ENCODE data around the gene SNRPB2.

SNRPB2 gene

GRCh38 chr20:16732506-16733152 lies 2.8 kb downstream of the SNRPB2 start:
- no peak for DNase-seq (ENCODE audit: low read depth in 1 of 2, low spot score in 1 of 2)

DNA sequence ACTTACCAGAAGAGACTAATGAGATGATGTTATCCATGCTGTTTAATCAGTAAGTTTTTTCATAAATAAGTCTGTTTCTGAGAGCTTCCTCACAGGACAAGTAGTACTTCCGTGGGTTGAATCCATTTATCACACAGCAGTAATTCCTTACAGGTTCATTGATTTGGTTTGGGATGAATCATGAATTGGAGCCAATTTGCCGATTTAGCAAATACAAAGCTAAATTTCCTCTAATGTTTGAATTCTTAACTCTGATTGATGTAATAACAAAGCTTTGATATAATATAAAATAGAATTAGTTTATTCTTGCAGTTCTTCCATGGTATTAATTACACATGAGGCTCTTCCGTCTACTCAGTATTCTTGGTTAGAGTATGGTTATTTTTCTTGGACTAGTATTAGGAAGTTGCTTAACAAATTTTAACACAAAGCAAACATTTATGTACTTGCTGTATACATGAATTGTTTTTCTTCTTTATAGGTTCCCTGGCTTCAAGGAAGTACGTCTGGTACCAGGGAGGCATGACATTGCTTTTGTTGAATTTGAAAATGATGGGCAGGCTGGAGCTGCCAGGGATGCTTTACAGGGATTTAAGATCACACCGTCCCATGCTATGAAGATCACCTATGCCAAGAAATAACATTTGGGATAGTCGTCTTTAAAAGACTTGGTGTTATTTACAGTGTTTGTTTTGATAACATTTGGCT lies 10.7 kb downstream of the SNRPB2 start:
- no peak for DNase-seq (ENCODE audit: low read depth in 1 of 2, low spot score in 1 of 2)

DNA sequence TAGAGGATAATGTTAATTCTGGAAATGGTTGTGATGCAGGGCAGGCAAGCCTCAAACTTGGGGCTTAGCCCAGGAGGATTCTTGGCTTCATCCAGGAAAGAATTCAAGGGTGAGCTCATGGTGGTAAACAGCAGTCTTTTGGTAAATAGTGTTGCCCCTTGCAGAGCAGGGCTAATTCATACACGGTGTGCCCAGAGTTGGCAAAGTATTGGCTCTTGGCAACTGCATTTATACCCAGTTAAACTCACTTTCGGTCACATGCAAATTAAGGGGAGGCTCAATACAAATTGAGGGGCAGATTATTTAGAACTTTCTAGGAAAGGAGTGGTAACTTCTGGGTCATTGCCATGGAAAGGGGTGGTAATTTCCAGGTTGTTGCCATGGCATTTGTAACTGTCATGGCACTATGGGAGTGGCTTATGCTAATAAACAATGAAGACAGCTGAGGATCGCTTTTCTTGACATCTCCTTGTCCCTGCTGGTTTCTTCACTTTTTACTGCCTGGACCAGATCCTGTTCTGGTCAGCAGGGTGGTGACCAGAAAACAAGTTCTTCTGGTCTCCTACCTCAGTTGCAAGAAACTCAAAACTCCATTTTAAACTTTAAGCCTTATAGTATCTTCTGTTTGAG lies 14.5 kb downstream of the SNRPB2 start:
- DNase-seq (ENCODE audit: low read depth in 1 of 2, low spot score in 1 of 2), result no peak

DNA sequence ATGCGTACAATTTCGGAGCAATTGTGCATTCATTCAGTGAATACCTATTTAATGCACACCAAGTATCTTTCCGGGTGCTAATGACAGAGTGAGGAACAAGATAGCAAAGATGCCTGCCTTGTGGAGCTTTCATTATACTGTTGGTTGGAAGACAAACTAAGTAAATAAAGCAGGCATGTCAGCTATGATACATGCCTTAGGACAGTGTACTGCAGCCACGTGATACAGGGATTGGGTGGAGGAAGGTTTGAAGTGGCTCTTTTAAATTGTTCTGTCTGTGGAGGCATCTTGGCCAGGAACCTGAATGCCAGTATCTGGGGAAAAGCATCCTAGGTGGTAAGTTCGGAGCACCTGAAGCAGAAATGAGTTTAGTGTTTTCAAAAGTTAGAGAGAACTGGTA lies 15.4 kb downstream of the SNRPB2 start:
- no peak for DNase-seq (ENCODE audit: low read depth in 1 of 2, low spot score in 1 of 2)

- DNase-seq (ENCODE audit: low read depth in 1 of 2, low spot score in 1 of 2), result no peak
Measured at GRCh38 chr20:16747291-16747811, 17.5 kb downstream of the SNRPB2 start.

DNA sequence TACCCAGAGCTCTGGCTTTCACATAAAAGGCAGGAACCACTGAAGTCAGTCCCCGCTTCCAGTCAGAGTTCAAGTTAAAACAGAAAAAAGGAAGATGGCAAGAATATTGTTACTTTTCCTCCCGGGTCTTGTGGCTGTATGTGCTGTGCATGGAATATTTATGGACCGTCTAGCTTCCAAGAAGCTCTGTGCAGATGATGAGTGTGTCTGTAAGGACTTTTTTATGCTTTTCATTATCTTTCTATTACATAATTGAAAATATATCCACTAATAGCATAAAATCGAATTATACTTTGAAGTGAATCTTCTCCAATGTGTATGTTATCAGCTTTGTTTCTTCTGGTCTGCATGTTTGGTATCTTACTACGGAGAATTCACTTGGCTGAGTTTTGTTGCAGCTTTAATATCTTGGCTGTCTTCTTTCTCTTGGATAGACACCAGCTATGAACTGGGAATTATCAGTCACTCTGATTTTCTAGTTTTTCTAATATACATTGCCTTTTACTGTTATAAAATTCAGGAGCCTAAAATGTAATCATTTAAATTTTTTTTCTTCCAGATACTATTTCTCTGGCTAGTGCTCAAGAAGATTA lies 18.6 kb downstream of the SNRPB2 start, which contains the start of gene OTOR:
Gene OTOR, plus strand, starts transcription at position 51 of the 593 bp plus-strand sequence. Its CDS starts 44 bp downstream, at position 95.
- DNase-seq (ENCODE audit: low read depth in 1 of 2, low spot score in 1 of 2), result no peak

- no peak for DNase-seq (ENCODE audit: low read depth in 1 of 2, low spot score in 1 of 2)
Measured at GRCh38 chr20:16749573-16749972, 19.7 kb downstream of the SNRPB2 start.

DNA sequence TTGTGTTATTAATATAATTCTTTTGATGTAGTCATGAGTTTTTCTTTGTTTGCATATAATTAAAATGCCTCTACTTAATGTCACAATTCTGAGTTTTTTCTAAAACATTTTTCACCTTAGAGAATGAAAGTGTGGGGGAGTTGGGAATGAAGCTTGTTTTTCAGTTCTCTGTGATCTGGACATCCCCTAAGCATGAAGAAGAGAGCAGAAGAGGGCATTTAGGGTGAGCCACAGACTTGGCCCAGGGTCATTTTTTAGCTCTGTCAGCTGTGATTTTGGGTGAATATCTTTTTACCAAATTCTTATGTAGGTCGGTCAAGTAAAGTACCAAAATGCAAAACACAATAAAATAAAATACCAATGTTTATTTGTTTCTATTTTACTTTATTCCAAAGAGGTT lies 22.3 kb downstream of the SNRPB2 start:
- no peak for DNase-seq (ENCODE audit: low read depth in 1 of 2, low spot score in 1 of 2)

DNA sequence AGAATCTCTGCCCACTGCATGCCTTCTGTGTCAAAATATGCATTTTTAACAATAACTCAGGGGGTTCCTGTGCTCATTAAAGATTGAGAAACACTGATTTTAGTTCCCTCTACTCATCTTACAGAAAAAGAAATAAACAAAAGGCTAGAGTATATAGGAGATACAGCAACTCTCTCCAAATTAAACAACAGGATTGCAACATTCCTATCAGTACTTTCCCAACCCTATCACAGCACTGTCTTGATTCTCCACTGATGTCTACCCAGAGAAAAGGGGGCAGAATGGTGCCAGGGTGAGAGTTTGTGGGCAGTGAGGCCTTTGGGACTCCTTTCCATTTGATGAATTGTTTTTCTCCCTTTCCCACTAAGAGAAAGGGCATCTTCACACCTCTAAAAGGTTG lies 23.1 kb downstream of the SNRPB2 start:
- no peak for DNase-seq (ENCODE audit: low read depth in 1 of 2, low spot score in 1 of 2)

GRCh38 chr20:16758454-16759180 lies 28.8 kb downstream of the SNRPB2 start:
- DNase-seq (ENCODE audit: low read depth in 1 of 2, low spot score in 1 of 2), result no peak

- no peak for DNase-seq (ENCODE audit: low read depth in 1 of 2, low spot score in 1 of 2)
Measured at GRCh38 chr20:16759181-16759563, 29.3 kb downstream of the SNRPB2 start.

DNA sequence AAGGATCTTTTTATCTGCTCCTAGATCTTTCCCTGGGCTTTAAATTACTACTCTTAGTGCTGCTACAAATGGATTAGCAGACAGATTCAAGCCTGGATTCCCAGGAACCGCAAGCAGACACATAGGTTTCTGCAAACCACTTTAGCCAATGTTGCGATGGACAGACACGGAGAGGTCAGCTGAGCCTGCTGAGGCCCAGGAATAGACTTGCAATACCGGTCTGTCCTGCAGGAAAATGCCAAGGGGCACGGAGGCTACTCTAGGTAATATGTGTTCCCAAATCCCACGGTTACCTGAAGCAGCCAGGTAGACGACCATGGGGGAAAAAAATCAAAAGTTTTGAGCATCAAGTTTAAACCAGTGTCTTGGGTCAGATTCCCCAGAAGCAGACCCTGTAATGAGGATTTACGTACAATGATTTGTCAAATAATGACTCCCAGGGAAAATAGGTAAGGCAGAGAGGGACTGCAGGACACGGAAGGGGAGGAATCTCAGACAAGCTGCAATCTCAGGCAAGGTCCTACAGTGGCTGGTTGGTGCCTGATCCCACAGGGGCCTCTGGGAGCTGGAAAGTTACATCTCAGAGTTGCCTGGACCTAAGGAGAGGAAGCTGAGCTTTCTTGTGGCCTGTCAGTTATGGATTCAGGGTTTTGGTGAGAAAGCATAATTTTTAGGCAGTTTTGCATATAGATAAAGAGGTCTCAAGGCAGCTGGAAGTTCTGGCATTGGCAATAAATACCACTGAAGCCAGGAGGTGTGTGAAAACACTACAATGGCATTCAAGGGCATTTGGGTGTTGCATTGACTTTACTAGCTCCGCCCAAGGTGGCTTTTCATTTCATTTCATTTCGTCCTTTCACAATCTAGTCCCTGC lies 30.8 kb downstream of the SNRPB2 start:
- no peak for DNase-seq (ENCODE audit: low read depth in 1 of 2, low spot score in 1 of 2)

GRCh38 chr20:16761305-16761829 lies 31.5 kb downstream of the SNRPB2 start:
- peak; percentile 11 to 12 for DNase-seq (ENCODE audit: low read depth in 1 of 2, low spot score in 1 of 2)

GRCh38 chr20:16764560-16764959 lies 34.7 kb downstream of the SNRPB2 start:
- DNase-seq (ENCODE audit: low read depth in 1 of 2, low spot score in 1 of 2), result no peak

DNA sequence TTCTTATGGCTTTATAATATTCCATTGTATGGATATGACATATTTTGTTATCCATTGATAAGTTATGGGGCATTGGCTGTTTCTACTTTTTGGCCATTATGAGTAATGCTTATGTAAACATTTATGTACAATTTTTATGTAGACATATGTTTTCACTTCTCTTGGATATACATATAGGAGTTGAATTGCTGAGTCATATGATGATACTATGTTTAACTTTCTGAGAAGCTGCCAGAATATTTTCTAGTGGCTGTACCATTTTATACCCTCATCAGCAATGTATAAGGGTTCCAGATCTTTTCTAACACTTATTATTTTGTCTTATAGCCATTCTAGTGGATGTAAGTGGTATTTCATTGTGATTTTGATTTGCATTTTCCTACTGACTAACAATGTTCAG lies 41.4 kb downstream of the SNRPB2 start:
- no peak for DNase-seq (ENCODE audit: low read depth in 1 of 2, low spot score in 1 of 2)

DNA sequence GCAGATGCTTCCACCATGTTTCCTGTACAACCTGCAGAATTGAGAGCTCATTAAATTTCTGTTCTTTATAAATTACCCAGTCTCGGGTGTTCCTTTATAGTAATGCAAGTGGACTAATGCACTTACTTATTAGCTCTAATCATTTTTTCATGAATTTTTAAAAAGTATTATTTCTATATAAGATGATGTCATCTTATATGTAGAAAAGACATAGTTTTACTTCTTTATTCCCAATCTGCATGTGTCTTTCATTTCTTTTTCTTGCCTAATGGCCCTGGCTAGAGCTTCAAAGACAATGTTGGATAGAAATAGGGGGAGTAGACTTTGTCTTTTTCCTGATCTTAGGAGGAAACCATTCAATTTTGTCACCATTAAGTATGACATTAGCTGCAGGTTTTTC lies 46.1 kb downstream of the SNRPB2 start:
- no peak for DNase-seq (ENCODE audit: low read depth in 1 of 2, low spot score in 1 of 2)

DNA sequence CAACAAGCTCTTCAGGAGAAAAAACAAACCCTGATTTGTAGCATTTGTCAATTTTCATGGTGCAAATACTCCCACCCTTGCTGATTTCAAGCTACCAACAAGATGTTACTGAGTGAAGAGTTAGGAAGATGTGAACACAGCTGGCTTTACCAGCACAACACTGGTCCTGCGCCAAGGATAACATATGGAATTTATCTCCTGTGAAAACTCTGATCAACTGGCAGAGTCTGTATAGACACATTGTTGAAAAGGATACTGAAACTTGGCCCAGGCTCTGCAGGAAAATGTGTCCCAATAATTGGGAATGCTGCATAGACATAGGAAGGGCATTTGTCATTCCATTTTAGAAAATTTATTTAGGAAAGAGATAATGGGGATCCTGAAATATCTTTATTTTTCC lies 47.3 kb downstream of the SNRPB2 start:
- no peak for DNase-seq (ENCODE audit: low read depth in 1 of 2, low spot score in 1 of 2)

DNA sequence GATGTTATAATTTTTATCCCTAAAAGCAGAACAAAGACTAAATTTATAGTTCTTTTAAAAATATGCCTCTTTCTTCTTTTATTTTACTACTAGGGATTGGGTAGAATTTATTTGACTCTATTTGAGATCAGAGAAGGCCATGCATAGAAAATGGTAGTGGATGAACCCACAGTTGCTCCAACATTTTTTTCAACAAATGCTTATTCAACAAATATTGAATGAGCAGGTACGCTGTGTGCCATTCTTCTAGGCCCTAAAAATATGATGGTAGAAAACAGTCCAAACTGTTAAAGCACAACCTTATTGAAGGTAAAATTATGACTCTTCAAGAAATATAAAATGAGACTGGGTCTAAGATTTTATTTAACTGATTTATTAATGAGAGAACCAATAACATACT lies 48.3 kb downstream of the SNRPB2 start:
- DNase-seq (ENCODE audit: low read depth in 1 of 2, low spot score in 1 of 2), result no peak

- no peak for DNase-seq (ENCODE audit: low read depth in 1 of 2, low spot score in 1 of 2)
Measured at GRCh38 chr20:16781496-16781895, 51.7 kb downstream of the SNRPB2 start.

DNA sequence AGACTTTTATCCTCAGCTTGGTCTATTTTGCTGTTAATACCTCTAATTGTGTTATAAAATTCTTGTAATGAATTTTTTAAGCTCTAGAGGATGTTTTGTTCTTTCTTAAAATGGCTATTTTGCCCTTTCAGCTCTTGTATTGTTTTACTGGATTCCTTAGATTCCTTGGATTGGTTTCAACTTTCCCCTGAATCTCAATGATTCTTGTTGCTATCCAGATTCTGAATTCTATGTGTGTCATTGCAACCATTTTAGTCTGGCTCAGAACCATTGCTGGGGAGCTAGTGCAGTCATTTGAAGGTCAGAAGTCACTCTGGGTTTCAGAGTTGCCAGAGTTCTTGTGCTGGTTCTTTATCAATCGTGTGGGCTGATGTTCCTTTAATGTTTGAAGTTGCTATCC lies 55.4 kb downstream of the SNRPB2 start:
- no peak for DNase-seq (ENCODE audit: low read depth in 1 of 2, low spot score in 1 of 2)

All from activated CD4-positive, alpha-beta T cell treated with anti-CD3 and anti-CD28 coated beads, Interleukin-2, amount 50 U/mL, for 24 hours (primary cell).